GM19238 (cell line): ENCODE measurements around the gene PAPLN.
"Not testable (repeated sequence)": the region's sequence is repeated elsewhere in the genome, so short reads cannot be mapped to it uniquely, and the experiment has no call there.

ENCODE experiments used
- DNase-seq: peaks from one replicate; pipeline ENCODE4 v3.0.0; 2011; ENCODE audit warnings: low spot score; ENCODE audit not compliant: insufficient read length

Gene PAPLN, protein sequence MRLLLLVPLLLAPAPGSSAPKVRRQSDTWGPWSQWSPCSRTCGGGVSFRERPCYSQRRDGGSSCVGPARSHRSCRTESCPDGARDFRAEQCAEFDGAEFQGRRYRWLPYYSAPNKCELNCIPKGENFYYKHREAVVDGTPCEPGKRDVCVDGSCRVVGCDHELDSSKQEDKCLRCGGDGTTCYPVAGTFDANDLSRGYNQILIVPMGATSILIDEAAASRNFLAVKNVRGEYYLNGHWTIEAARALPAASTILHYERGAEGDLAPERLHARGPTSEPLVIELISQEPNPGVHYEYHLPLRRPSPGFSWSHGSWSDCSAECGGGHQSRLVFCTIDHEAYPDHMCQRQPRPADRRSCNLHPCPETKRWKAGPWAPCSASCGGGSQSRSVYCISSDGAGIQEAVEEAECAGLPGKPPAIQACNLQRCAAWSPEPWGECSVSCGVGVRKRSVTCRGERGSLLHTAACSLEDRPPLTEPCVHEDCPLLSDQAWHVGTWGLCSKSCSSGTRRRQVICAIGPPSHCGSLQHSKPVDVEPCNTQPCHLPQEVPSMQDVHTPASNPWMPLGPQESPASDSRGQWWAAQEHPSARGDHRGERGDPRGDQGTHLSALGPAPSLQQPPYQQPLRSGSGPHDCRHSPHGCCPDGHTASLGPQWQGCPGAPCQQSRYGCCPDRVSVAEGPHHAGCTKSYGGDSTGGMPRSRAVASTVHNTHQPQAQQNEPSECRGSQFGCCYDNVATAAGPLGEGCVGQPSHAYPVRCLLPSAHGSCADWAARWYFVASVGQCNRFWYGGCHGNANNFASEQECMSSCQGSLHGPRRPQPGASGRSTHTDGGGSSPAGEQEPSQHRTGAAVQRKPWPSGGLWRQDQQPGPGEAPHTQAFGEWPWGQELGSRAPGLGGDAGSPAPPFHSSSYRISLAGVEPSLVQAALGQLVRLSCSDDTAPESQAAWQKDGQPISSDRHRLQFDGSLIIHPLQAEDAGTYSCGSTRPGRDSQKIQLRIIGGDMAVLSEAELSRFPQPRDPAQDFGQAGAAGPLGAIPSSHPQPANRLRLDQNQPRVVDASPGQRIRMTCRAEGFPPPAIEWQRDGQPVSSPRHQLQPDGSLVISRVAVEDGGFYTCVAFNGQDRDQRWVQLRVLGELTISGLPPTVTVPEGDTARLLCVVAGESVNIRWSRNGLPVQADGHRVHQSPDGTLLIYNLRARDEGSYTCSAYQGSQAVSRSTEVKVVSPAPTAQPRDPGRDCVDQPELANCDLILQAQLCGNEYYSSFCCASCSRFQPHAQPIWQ

DNA sequence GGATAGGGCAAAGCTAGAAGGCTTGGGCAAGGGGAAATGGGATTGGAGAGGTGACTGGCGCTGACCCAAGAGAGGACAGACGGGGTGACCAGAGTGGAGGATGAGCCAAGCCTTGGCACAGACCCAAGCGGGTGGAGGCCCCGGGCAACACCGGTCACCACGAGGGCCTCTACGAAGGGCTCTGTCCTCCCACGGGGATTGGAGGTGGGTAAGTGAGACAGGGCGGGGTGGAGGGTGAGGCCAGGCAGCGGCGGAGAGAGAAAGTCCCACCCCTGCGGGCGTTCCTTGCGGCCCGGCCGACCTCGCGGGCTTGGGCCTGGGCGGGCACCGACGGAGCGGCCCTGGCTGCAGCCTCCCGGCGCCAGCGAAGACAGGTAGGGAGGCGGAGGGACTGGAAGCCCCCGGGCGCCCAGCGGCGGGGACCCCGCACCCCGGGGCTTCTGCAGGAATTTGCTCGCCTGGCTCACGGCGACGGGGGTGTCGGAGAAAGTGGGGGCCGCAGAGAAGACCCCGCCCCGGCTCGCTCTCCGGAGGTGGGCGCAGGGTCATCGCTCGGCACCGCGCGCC is at the start of gene PAPLN:
PAPLN (plus strand) TSS at position 288 of the 567 bp plus-strand sequence. CDS start 2,273 bp downstream, outside the sequence.
- DNase-seq: no peak

DNA sequence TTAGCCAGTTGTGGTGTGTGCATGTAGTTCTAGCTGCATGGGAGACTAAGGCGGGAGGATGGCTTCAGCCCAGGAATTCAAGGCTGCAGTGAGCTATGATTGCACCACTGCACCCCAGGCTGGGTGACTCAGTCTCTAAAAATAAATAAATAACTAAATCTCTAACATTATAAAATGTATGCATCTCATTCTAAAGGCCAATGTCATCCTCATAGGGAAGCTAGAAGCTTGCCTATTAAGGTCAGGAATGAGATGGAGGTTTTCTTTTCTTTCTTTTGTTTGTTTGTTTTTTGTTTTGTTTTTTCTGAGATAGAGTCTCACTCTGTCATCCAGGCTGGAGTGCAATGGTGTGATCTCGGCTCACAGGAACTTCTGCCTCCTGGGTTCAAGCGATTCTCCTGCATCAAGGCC is 48.8 kb upstream of the PAPLN start:
- no peak for DNase-seq

DNA sequence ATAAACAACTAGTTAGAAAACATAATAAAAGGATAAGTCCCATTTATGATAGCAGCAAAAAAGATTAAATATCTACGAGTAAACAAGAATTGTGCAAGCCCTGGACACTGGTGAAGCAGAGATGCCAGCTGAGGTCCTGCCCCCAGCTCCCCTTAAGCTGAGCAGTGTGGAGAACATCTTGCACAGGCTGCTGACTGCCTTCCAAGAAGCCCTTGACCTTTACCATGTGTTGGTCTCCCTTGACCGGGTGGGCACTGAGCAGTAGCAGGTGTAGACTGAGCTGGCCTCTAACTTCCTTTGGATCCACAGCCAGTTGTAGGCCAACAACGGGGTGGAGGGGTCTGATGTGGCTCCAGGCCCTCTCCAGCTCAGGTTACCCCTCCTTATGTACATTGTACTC is 47.7 kb upstream of the PAPLN start:
- no peak for DNase-seq

DNA sequence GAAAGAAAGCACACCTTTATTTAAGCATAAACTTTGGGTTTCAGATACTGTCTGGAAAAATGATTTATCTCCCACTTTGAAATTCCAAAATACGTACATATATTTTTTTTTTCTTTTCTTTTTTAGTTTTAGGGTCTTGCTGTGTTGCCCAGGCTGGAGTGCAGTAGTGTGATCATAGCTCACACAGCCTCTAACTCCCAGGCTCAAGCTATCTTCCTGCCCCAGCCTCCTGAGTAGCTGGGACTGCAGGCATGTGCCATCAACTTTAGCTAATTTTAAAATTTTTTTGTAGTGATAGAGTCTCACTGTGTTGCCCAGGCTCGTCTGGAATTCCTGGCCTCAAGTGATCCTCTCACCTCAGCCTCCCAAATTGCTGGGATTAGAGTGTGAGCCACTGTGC is 45.9 kb upstream of the PAPLN start:
- no peak for DNase-seq

DNA sequence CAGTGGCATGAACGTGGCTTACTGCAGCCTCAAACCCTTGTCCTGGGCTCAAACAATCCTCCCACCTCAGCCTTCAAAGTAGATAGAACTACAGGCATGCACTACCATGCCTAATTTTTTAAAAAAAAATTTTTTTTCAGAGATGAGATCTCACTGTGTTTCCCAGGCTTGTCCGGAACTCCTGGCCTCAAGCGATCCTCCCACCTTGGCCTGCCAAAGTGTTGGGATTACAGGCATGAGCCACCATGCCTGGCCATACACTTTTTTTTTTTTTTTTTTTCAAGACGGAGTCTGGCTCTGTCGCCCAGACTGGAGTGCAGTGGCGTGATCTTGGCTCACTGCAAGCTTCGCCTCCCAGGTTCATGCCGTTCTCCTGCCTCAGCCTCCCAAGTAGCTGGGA is 43.0 kb upstream of the PAPLN start:
- not testable (repeated sequence) for DNase-seq

DNA sequence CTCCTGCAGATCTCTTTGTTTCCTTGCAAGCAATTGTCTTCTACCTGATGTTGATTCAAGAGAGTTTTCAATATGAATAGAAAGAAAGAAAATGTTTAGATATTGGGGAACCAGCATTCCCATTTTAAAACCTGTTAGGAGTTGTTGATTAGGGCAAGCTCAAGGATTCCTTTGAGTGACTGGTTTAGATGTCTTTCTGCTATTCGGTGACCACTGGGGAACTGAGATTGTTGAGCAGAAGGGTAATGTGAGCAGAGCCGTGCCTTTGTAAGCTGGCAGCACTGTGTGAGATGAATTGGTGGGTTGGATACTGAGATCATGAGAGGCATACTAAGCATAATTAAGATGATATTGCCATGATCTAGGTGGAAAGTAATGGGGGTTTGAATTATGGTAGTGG is 39.1 kb upstream of the PAPLN start:
- no peak for DNase-seq

DNA sequence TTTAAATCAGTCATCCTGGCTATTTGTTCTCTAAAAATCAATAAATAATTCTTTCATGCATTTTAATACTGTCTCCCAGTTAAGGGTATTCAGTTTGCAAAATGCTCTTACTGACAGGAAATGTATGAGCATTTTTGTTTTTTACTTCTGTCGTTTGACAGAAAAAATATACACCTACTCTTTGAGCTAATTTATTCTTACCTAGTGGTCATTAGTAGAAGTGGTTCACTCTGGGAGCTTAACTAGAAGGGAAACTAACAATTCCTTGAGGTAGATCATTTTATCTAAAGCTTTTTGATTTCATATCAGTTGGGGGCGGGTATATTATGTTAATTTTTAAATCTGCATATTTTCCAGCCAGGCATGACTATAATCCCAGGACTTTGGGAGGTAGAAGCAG is 33.8 kb upstream of the PAPLN start:
- DNase-seq: no peak

DNA sequence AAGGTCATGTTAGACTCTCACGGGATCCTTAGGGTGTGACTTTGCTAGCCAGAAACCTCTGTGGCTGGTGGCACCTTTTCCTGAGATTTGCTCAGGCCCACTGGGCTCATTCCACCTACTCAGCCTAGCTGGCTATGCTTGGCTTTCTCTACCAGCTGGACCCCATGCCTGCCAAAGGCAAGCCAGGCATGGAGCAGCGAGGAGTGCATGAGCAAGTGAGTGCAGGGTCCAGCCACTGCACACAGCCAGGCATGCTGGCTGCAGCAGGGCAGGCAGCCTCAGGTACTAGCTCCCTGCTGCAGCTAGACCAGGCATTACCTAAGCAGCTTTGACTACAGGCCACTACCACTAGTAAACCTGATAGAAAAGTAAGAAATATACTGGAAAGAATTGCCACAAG is 29.7 kb upstream of the PAPLN start:
- DNase-seq: no peak

DNA sequence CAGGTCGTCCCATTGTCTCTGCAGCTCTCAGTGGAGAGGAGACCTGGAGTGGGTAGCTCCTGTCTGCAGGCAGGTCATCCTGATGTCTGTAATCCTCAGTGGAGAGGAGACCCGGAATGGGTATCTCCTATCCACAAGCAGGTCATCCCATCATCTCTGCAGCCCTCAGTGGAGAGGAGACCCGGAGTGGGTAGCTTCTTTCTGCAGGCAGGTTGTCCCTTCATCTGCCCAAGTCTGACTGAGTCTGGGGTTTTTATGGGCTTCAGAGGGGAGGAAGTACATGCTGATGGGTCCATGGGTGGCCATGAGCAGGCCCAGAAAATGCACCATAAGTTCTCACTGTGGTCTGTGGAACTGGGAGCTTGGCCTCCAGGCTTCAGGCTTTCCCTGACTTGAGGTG is 28.9 kb upstream of the PAPLN start:
- DNase-seq: no peak

DNA sequence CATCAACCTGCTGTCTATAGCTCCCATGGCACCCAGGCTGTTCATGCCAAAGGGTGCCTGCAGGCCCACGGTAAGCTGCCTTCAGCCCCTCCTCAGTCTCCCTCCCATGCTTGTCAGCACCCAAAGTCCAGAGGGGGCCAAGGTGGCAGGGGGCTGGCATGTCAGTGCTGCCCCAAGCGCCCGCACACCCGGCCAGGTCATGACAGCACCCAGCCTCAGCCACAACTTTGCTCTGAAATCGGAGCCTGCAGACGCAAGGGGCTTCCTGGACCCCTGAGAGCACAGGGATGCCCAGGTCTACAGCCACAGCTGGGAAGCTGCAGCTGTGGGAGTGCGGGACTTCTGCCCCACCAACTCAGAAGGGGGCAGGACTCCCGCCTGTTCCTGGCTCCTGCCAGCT is 28.5 kb upstream of the PAPLN start:
- no peak for DNase-seq

DNA sequence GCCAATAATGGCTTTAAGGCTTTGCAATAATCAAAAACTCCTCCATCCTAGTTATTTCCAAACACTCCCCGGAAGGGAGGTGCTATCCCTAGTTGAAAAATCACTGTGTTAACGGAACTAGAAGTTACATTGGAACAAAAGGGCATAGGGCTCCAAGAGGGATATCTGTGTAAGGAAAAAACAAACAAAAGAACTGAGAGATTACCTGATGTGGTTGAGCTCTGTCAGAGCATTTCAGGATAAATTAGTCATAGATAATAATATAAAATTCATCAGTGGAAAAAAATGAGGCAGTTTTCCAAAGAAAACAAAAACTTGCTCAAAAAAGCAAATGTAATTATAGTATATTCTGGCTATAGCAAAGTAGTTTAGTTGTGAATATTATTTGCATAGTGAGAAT is 27.4 kb upstream of the PAPLN start:
- no peak for DNase-seq

DNA sequence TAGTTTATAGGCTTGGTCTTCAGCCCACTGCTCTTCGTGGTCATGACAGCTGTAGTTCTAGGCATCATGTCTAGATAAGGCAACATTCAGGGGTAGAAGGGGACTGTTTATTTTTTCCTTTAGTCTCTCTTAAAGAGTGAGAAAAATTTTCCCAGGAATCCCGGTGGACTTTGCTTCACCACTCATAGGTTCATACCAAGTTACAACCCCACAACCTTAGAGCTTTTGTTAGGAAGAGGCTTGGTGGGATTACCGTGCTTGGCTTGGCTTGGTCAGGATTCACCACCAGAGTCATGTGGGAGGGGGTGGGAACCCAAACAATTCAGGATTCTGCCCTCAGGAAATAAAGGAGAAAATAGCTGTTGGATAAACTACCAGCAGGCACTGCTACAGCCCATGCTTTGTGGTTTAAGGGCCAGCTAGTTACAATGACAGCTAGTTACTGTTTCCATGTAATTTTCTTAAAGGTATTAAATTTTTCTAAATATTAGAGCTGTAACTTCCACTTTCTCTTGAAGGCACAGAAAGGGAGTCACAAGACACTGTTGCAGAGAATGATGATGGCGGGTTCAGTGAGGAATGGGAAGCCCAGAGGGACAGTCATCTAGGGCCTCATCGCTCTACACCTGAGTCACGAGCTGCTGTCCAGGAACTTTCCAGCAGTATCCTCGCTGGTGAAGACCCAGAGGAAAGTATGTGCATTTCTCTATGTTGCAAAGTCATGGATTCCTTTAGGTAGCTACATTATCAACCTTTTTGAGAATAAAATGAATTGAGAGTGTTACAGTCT is 25.9 kb upstream of the PAPLN start:
- no peak for DNase-seq

DNA sequence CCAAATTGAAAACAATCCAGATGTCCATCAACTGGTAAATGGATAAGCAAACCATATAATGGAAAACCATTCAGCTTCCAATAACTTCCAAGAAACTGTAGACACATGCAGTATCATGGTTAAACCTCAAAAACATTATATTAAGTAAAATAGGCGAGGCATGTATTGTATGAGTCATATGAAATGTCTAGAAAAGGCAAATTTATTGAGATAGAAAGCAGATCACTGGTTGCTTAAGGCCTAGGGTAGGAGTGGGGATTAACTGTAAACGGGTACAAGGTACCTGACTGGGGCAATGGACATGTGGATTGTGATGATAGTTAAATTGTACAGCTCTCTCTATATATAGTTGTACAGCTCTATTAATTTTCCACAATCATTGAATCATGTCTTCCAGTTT is 21.3 kb upstream of the PAPLN start:
- no peak for DNase-seq

DNA sequence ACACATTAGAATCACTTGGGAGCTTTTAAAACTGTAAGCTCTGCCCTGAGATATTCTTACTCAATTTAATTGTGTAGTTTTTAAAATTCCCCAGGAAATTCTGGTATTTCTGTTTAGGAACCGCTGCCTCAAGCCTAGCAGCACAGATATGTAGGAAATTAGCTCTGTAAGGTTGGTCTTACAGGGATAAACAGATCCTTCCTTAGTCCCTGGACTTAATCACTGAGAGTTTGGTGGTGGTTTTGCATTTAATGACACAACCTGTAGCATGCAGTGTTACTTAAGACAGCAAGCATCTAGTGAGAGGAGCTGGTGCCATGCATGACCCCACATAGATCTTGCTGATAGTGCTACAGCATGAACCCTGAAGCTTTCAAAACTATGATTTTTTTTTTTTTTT is 19.9 kb upstream of the PAPLN start:
- no peak for DNase-seq

DNA sequence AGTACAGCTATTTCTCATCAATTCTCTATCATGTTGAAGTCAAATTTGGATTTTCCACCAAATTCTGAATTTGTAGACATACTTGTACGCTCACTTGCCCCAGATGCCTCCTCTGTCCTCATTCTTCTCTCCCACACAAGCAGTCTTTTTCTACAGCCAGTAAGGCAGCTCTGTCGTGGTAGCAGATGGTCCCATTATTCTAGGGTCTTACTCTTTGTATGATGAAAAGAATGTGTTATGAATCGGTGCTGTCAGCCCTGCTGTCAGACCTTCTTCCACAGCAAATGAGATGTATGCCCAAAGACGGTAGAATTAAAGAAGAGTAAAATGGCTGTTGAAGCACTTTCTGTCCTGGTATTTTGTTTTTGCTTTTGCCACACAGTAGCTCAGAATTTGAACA is 17.2 kb upstream of the PAPLN start:
- DNase-seq: no peak

DNA sequence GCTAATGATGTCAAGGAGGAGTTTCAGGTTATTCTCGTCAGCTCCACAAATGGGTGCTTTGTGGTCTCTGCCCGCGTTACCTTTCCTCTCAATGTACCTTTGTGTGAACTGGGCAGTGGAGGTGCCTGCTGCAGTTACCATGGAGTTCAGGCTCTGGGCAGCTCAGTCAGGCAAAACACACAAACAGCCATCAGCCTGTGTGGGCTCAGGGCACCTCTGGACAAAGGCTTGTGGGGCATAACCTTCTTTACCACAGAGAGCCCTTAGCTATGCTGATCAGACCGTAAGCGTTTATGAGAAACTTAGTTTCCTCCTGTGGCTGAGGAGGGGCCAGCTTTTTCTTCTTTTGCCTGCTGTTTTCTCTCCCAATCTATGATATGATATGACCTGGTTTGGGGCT is 16.7 kb upstream of the PAPLN start:
- no peak for DNase-seq

DNA sequence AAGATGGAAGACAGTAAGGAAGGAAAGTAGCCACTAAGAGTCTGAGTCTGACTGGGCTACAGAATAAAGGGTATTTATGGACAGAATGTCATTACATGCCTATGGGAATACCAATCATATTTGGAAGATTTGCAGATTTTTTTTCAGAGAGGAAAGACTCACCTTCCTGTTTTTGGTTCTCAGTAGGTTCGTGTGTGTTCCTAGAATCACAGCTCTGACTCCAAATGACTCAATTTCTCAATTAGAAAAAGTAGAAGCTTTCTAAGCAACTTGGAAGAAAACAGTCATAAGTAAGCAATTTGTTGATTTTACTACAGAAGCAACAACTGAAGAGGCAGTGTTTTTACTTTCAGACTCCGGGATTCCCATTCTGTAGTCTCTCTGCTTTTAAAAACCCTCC is 15.4 kb upstream of the PAPLN start:
- DNase-seq: no peak

DNA sequence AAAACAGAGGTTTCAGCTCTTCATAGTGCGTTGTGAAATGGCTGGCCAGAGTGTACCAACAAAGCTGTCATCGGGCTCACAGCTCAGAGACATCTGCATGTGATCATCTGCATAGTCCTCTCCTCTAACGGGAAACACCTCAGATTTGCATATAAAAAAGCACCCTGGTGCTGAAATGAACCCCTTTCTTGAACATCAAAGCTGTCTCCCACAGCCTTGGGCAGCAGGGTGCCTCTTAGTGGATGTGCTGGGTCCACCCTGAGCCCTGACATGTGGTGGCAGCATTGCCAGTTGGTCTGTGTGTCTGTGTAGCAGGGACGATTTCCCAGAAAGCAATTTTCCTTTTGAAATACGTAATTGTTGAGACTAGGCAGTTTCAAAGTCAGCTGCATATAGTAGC is 14.3 kb upstream of the PAPLN start:
- no peak for DNase-seq

DNA sequence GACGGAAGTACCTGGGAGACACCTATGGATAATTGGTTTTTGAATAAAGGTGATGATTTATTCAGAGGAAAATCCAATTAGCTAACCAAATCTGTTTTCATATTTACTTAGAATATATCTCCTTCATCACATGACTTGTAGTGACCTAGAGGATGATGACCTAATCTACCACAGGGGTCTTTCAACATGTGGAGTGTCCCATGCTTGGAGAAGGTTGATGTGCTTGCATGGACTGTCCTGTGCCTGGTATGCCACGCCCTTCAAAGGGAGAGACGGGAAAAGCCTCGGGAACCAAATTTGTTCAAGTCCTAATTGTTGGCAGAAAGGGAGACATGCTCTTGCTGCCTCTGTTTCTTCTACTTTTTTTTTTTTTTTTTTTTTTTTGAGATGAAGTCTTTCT is 11.8 kb upstream of the PAPLN start:
- DNase-seq: no peak
